IMR-90 (cell line): ENCODE results near the gene THRB. TPM values are rescaled to one million over a fixed set of nuclear protein-coding genes. Genes with fewer than 3 reads are reported as not detected.

Experiments used
- ATAC-seq: fragments of 200-7000 bp; cut with Tn5 transposase; 2 replicates; pipeline ENCODE4 v1.9.1; 2020; ENCODE audit warnings: low read depth, mild to moderate bottlenecking, moderate library complexity
- BruUV-seq: library from RNA; stranded (reverse); fragments of 400-500 nt; replicated peaks from 2 replicates; lab custom pipeline; 2021; lab: Mats Ljungman, UMichigan
- CTCF ChIA-PET: fragments of 300-600 bp; formaldehyde crosslinking; extraction: SDS; loops from one replicate; lab custom pipeline; 2021; ENCODE audit warnings: antibody characterized with exemption; lab: Yijun Ruan, JAX
- POLR2A ChIA-PET: fragments of 300-600 bp; sonication (Branson Sonifier 250); formaldehyde crosslinking; loops from one replicate; lab custom pipeline; 2022; ENCODE audit warnings: antibody characterized with exemption; ENCODE audit not compliant: unreplicated experiment; lab: Charles Lee
- DNase-seq: peaks from one replicate; pipeline ENCODE4 v3.0.0; 2013
- H2AFZ ChIP-seq: replicated peaks from 2 replicates; pipeline ENCODE3; 2013; ENCODE audit warnings: low read length, mild to moderate bottlenecking; ENCODE audit not compliant: poor library complexity
- H2AK5ac ChIP-seq: 2 replicates; pipeline ENCODE4 v1.6.1; 2013; ENCODE audit warnings: low read depth, low read length, inconsistent platforms
- H2AK9ac ChIP-seq: replicated peaks from 2 replicates; pipeline ENCODE3; 2013; ENCODE audit warnings: mild to moderate bottlenecking, low read depth, low read length, moderate library complexity; ENCODE audit not compliant: poor library complexity
- H2BK120ac ChIP-seq: 2 replicates; pipeline ENCODE4 v1.6.1; 2013; ENCODE audit warnings: low read depth, low read length, inconsistent platforms
- H2BK15ac ChIP-seq: 3 replicates; pipeline ENCODE4 v1.6.1; 2013; ENCODE audit warnings: low read depth, low read length, inconsistent platforms
- H2BK20ac ChIP-seq: 2 replicates; pipeline ENCODE4 v1.6.1; 2013; ENCODE audit warnings: low read depth, mild to moderate bottlenecking, inconsistent platforms, low read length, moderate library complexity
- H2BK5ac ChIP-seq: 2 replicates; pipeline ENCODE4 v1.6.1; 2013; ENCODE audit warnings: mild to moderate bottlenecking, low read depth, low read length, inconsistent platforms; ENCODE audit not compliant: poor library complexity, severe bottlenecking
- H3K14ac ChIP-seq: replicated peaks from 2 replicates; pipeline ENCODE4 v1.6.1; 2013; ENCODE audit warnings: low read depth, low read length, inconsistent platforms
- H3K18ac ChIP-seq: 2 replicates; pipeline ENCODE4 v1.6.1; 2013; ENCODE audit warnings: low read depth, low read length, control low read depth
- H3K23ac ChIP-seq: 2 replicates; pipeline ENCODE4 v1.6.1; 2013; ENCODE audit warnings: low read depth, low read length, inconsistent platforms
- H3K27ac ChIP-seq: 2 replicates; pipeline ENCODE4 v1.5.1; 2013; ENCODE audit warnings: mild to moderate bottlenecking, control low read depth, low read length; ENCODE audit not compliant: insufficient read depth
- H3K27me3 ChIP-seq: 2 replicates; pipeline ENCODE4 v1.6.1; 2013; ENCODE audit warnings: low read length; ENCODE audit not compliant: control insufficient read depth, insufficient read depth
- H3K36me3 ChIP-seq: 2 replicates; pipeline ENCODE4 v1.6.1; 2013; ENCODE audit warnings: low read length, mixed read lengths; ENCODE audit not compliant: control insufficient read depth, insufficient read depth
- H3K4ac ChIP-seq: 2 replicates; pipeline ENCODE4 v1.6.1; 2013; ENCODE audit warnings: low read depth, low read length, inconsistent platforms
- H3K4me1 ChIP-seq: 2 replicates; pipeline ENCODE4 v1.6.1; 2013; ENCODE audit warnings: low read length, mixed read lengths; ENCODE audit not compliant: control insufficient read depth, insufficient read depth
- H3K4me2 ChIP-seq: 2 replicates; pipeline ENCODE4 v1.6.1; 2013; ENCODE audit warnings: low read depth, mild to moderate bottlenecking, control low read depth, low read length, moderate library complexity
- H3K4me3 ChIP-seq: 2 replicates; pipeline ENCODE4 v1.5.1; 2013; ENCODE audit warnings: low read depth, mild to moderate bottlenecking, control low read depth, low read length, moderate library complexity; ENCODE audit not compliant: insufficient read depth
- H3K56ac ChIP-seq: 2 replicates; pipeline ENCODE4 v1.6.1; 2013; ENCODE audit warnings: low read length, inconsistent platforms; ENCODE audit not compliant: insufficient read depth; ENCODE audit errors: extremely low read depth
- H3K79me1 ChIP-seq, 2 experiments: 2 replicates each; pipeline ENCODE4 v1.6.1; 2013; ENCODE audit warnings: low read length in 2 of 2, inconsistent platforms in 1 of 2, low read depth in 1 of 2
- H3K9ac ChIP-seq: 2 replicates; pipeline ENCODE4 v1.6.1; 2013; ENCODE audit warnings: low read depth, low read length, control low read depth
- H3K9me1 ChIP-seq: 2 replicates; pipeline ENCODE4 v1.6.1; 2013; ENCODE audit warnings: low read length, inconsistent platforms; ENCODE audit not compliant: insufficient read depth
- H3K9me3 ChIP-seq: 2 replicates; pipeline ENCODE4 v1.6.1; 2013; ENCODE audit warnings: low read length; ENCODE audit not compliant: control insufficient read depth, insufficient read depth
- H4K20me1 ChIP-seq: 2 replicates; pipeline ENCODE4 v1.6.1; 2013; ENCODE audit warnings: low read length, inconsistent platforms; ENCODE audit not compliant: insufficient read depth
- H4K5ac ChIP-seq: 2 replicates; pipeline ENCODE4 v1.6.1; 2013; ENCODE audit warnings: mild to moderate bottlenecking, low read depth, low read length, control low read depth
- H4K8ac ChIP-seq, 2 experiments: 2 replicates each; pipeline ENCODE4 v1.6.1; 2013; ENCODE audit warnings: low read depth in 2 of 2, low read length in 2 of 2, control low read depth in 1 of 2, inconsistent platforms in 1 of 2
- H4K91ac ChIP-seq: 2 replicates; pipeline ENCODE4 v1.6.1; 2013; ENCODE audit warnings: low read depth, low read length, inconsistent platforms; ENCODE audit not compliant: insufficient read depth
- BHLHE40 ChIP-seq: fragments of 150-350 bp; IDR thresholded peaks from 2 replicates; pipeline ENCODE4 v1.6.1; 2016; ENCODE audit warnings: mild to moderate bottlenecking, low read depth, low read length
- CEBPB ChIP-seq: IDR thresholded peaks from 2 replicates; pipeline ENCODE4 v1.6.1; 2012; ENCODE audit warnings: low read depth, low read length, improper control_type of control experiment
- CHD1 ChIP-seq: IDR thresholded peaks from 2 replicates; pipeline ENCODE4 v1.6.1; 2012; ENCODE audit warnings: low read depth, low read length, improper control_type of control experiment
- CTCF ChIP-seq: conservative IDR thresholded peaks from 2 replicates; pipeline ENCODE4 v1.5.1; 2012; ENCODE audit warnings: mild to moderate bottlenecking, low read depth, low read length, improper control_type of control experiment
- ELK1 ChIP-seq: fragments of 150-350 bp; IDR thresholded peaks from 2 replicates; pipeline ENCODE4 v1.6.1; 2016; ENCODE audit warnings: low read depth, mild to moderate bottlenecking, low read length, moderate library complexity, borderline replicate concordance
- FOS ChIP-seq: fragments of 150-350 bp; IDR thresholded peaks from 2 replicates; pipeline ENCODE4 v1.6.1; 2016; ENCODE audit warnings: low read depth, low read length
- MAFK ChIP-seq: IDR thresholded peaks from 2 replicates; pipeline ENCODE4 v1.6.1; 2012; ENCODE audit warnings: low read depth, low read length, improper control_type of control experiment
- MAZ ChIP-seq: IDR thresholded peaks from 2 replicates; pipeline ENCODE4 v1.6.1; 2012; ENCODE audit warnings: low read depth, mild to moderate bottlenecking, low read length, improper control_type of control experiment, moderate library complexity, borderline replicate concordance
- MXI1 ChIP-seq: IDR thresholded peaks from 2 replicates; pipeline ENCODE4 v1.6.1; 2012; ENCODE audit warnings: low read depth, mild to moderate bottlenecking, low read length, moderate library complexity, borderline replicate concordance
- NFE2L2 ChIP-seq: fragments of 150-350 bp; IDR thresholded peaks from 2 replicates; pipeline ENCODE4 v1.6.1; 2016; ENCODE audit warnings: low read depth, mild to moderate bottlenecking, low read length
- POLR2A ChIP-seq: IDR thresholded peaks from 2 replicates; pipeline ENCODE4 v1.6.1; 2012; ENCODE audit warnings: mild to moderate bottlenecking, low read depth, low read length
- RAD21 ChIP-seq: IDR thresholded peaks from 2 replicates; pipeline ENCODE4 v1.6.1; 2012; ENCODE audit warnings: low read length, improper control_type of control experiment
- RCOR1 ChIP-seq: IDR thresholded peaks from 2 replicates; pipeline ENCODE4 v1.6.1; 2012; ENCODE audit warnings: mild to moderate bottlenecking, low read length, improper control_type of control experiment; ENCODE audit not compliant: insufficient replicate concordance
- RFX5 ChIP-seq: IDR thresholded peaks from 2 replicates; pipeline ENCODE4 v1.8.0; 2012; ENCODE audit warnings: low read depth, mild to moderate bottlenecking, low read length, moderate library complexity
- SMC3 ChIP-seq: fragments of 150-350 bp; IDR thresholded peaks from 2 replicates; pipeline ENCODE4 v1.6.1; 2016; ENCODE audit warnings: low read depth, mild to moderate bottlenecking, antibody characterized with exemption, low read length, moderate library complexity
- USF2 ChIP-seq: fragments of 150-350 bp; IDR thresholded peaks from 2 replicates; pipeline ENCODE4 v1.6.1; 2017; ENCODE audit warnings: mild to moderate bottlenecking, antibody characterized with exemption, low read length, low read depth
- dilution Hi-C: fragments of 300-500 bp; cut with HindIII; formaldehyde crosslinking; loops from one replicate; pipeline ENCODE4 v1.14.3; 2018; ENCODE audit warnings: low sequenced_read_pairs; ENCODE audit not compliant: unreplicated experiment
- in situ Hi-C: fragments of 300-500 bp; cut with MboI; formaldehyde crosslinking; loops from 3 replicates; pipeline ENCODE4 v1.14.3; 2019; ENCODE audit warnings: low sequenced_read_pairs, inconsistent platforms, mixed read lengths
- intact Hi-C: fragments of 100-400 bp; cut with micrococcal nuclease; formaldehyde crosslinking; loops from 2 replicates; pipeline ENCODE4 v1.10.0; 2022
- polyA plus RNA-seq, 3 experiments: library from polyadenylated mRNA; depleted of rRNA; stranded (reverse); fragments of >200 nt; gene quantifications; 2 replicates each; pipeline ENCODE4 v1.2.3, GENCODE V29; 2012; ENCODE audit warnings: low replicate concordance in 1 of 3
- total RNA-seq: library from RNA; depleted of rRNA; stranded (reverse); fragments of >200 nt; gene quantifications from 2 replicates; pipeline ENCODE4 v1.2.3, GENCODE V29; 2012

Gene THRB
- total and polyA plus RNA-seq, 2 of the 4 experiments (the other 2 are of a cell fraction): under 0.01 TPM; not detected in 1

GRCh38 chr3:24379936-24380335 is 114.7 kb downstream of the THRB start:
- dilution Hi-C loops: no loop called here
- no peak overlapping the region for H3K14ac ChIP-seq
- no TSS peak for BruUV-seq

More at GRCh38 chr3:24379936-24380335, 114.7 kb downstream of the THRB start:
- no peak overlapping the region for H3K4me3 ChIP-seq
- no peak overlapping the region for H3K9ac ChIP-seq
- no peak overlapping the region for H2AK5ac ChIP-seq
- no peak overlapping the region for H2BK15ac ChIP-seq
- no peaks in the 10 kb centered on the region for H3K36me3 ChIP-seq
- H4K20me1 ChIP-seq: no peaks in the 10 kb centered on the region
- H3K23ac ChIP-seq: no peak overlapping the region
- DNase-seq (no peak), ATAC-seq (no peak)
- no peak overlapping the region for H4K5ac ChIP-seq
- no peak overlapping the region for H2BK120ac ChIP-seq
- H3K4me1 ChIP-seq: no peaks in the 10 kb centered on the region
- no peak overlapping the region for H3K18ac ChIP-seq
- no peak overlapping the region for H3K27ac ChIP-seq
- no peak overlapping the region for H2BK20ac ChIP-seq
- ChIA-PET POLR2A (no interaction called here), CTCF (no interaction called here)
- H4K8ac ChIP-seq: no peak overlapping the region
- in situ Hi-C loops: no loop called here
- no peak overlapping the region for H3K56ac ChIP-seq
- no peaks in the 10 kb centered on the region for H3K9me1 ChIP-seq
- no peaks in the 10 kb centered on the region for H3K27me3 ChIP-seq
- H2AK9ac ChIP-seq: no peak overlapping the region
- no peak overlapping the region for H2BK5ac ChIP-seq
- H3K4me2 ChIP-seq: no peak overlapping the region
- H3K9me3 ChIP-seq: no peaks in the 10 kb centered on the region
- no peak for TF ChIP-seq CTCF
- TF ChIP-seq MXI1: no peak
- no peak for TF ChIP-seq SMC3
- no peak for TF ChIP-seq CEBPB
- no peak for TF ChIP-seq BHLHE40
- no peak for TF ChIP-seq RCOR1
- TF ChIP-seq ELK1: no peak
- no peak for TF ChIP-seq USF2
- TF ChIP-seq NFE2L2: no peak
- TF ChIP-seq MAZ: no peak
- TF ChIP-seq RFX5: no peak
- TF ChIP-seq FOS: no peak
- no peak for TF ChIP-seq CHD1
- no peak for TF ChIP-seq MAFK
- TF ChIP-seq RAD21: no peak
- TF ChIP-seq POLR2A: no peak
- H2AFZ ChIP-seq: no peak overlapping the region
- H4K91ac ChIP-seq: no peak overlapping the region
- intact Hi-C loops: no loop called here
- H3K79me1 ChIP-seq: no peaks in the 10 kb centered on the region
- no peak overlapping the region for H3K4ac ChIP-seq
